ENCODE results near the gene ASPG. TPM values are rescaled to one million over a fixed set of nuclear protein-coding genes. Genes with fewer than 3 reads are reported as not detected.

The ASPG gene
- total RNA-seq, 2 experiments from 2014 or later, result not detected

DNA sequence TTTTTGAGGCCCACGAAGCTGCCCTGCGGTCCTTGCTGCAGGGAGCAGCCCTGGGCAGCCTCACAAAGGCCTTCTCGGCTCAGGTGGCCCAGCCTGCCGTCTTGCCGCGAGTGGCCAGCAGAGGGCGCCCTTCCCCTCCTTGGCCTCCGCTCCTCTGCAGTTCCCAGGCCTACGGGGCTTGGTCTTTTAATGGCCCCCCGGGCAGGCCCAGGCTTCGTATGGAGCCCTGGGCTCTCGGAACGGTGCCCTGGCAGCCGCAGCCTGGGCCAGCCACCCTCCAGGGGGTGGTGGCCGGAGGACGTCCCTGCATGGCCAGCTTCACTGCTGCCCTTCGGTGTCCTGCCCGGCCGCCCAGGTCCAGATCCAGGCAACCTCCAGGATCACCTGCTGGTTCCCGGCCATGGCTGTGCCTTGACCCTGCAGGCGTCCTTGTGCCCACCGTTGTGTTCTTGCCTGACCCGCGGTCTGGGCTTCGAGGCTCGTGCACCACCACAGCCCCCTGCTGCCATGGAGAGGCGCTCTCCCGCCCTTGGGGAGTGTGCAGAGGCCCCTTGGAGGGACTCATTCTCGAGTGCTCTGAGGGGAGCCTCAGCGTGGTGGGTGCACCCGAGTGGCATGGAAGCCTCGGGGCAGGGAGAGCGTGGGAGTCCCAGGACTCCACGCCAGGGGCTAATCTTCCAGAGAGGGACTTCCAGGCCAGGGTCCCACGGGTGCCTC lies 9.4 kb downstream of the ASPG start:
- no peaks in the 10 kb centered on the region for H3K79me2 ChIP-seq (ENCODE audit: insufficient read depth, low read depth, low read length)
- peaks cover 3% of the 10 kb centered on the region for H3K4me1 ChIP-seq (ENCODE audit: insufficient read depth, low read length, poor library complexity, severe bottlenecking)
- intact Hi-C loops (cut with micrococcal nuclease; ENCODE audit: unreplicated experiment), result loop anchor here (1.0 kb wide), 1 partner anchor 36 kb away; no protein-coding TSS in a partner anchor
- H3K27ac ChIP-seq (ENCODE audit: low read depth, low read length, poor library complexity, severe bottlenecking), result no peak overlapping the region
- H3K4me3 ChIP-seq (ENCODE audit: low read depth, low read length, poor library complexity, severe bottlenecking), result no peak overlapping the region
- H3K9me2 ChIP-seq (ENCODE audit: insufficient read depth, low read length), result no peaks in the 10 kb centered on the region
- no peaks in the 10 kb centered on the region for H3K36me3 ChIP-seq (ENCODE audit: insufficient read depth, low read length)
- no TSS peak for BruUV-seq (replicated peaks)
- no peak overlapping the region for H3K4me2 ChIP-seq (ENCODE audit: low read length)
- no peak overlapping the region for H2AFZ ChIP-seq (ENCODE audit: low read length)
- TF ChIP-seq, protein P1, sequence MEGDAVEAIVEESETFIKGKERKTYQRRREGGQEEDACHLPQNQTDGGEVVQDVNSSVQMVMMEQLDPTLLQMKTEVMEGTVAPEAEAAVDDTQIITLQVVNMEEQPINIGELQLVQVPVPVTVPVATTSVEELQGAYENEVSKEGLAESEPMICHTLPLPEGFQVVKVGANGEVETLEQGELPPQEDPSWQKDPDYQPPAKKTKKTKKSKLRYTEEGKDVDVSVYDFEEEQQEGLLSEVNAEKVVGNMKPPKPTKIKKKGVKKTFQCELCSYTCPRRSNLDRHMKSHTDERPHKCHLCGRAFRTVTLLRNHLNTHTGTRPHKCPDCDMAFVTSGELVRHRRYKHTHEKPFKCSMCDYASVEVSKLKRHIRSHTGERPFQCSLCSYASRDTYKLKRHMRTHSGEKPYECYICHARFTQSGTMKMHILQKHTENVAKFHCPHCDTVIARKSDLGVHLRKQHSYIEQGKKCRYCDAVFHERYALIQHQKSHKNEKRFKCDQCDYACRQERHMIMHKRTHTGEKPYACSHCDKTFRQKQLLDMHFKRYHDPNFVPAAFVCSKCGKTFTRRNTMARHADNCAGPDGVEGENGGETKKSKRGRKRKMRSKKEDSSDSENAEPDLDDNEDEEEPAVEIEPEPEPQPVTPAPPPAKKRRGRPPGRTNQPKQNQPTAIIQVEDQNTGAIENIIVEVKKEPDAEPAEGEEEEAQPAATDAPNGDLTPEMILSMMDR (conservative IDR thresholded peaks at IDR 0.05; ENCODE audit: low read length), result peak; percentile 85
- TF ChIP-seq EZH2phosphoT487 (IDR thresholded peaks at IDR 0.05; ENCODE audit: borderline replicate concordance, low read depth, low read length), result no peak
- peak; percentile 52 for DNase-seq (ENCODE audit: low spot score)
- ChIA-PET POLR2A (no interaction called here), CTCF (ENCODE audit: unreplicated experiment) (interaction anchor here (1.0 kb wide), 1 partner anchor 17 kb away, joined by 3 read pairs; no protein-coding TSS in a partner anchor)
- no peaks in the 10 kb centered on the region for H3K9me3 ChIP-seq (ENCODE audit: low read length)
- H4K20me1 ChIP-seq (ENCODE audit: insufficient read depth, low read length), result no peaks in the 10 kb centered on the region

DNA sequence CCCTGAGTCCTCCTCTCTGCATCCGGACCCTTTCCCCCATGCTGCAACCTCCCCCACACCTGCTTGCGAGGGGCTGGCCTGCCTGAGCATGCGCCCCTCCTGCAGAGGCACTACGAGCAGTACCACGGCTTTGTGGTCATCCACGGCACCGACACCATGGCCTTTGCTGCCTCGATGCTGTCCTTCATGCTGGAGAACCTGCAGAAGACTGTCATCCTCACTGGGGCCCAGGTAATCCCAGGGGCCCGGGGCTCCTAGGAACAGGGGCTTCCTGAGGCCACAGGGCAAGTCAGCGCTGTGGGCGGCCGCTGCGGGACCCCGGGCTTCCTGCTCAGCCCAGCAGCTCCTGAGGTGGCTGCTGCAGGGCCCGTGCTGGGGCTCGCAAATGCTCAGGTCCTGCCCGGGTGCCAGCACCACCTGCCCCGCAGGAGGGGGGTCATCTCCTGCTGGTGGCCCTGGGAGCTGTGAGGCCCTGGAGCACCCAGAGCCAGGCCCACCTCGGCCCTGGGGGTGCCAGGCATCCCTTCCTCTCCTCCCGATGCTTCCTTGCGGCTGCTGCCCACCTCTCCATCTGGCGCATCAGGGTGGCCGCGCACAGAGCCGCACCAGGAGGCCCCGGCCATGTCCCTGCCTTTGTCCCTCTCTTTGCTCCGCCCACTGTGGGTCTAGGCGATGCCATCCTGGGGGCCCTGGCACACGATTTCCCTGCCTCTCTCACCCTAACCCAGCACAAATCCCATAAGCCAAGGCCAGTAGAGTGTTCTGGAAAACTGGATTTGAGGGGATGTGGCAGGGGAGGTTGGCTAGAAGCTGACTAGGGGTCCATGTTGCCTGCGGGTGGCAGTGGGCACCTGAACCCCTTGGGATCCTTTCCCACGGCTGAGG lies 10.2 kb downstream of the ASPG start:
- Histone ChIP-seq H3K27ac (ENCODE audit: low read depth, low read length, poor library complexity, severe bottlenecking) (no peak overlapping the region), H3K4me2 (ENCODE audit: low read length) (no peak overlapping the region), H2AFZ (ENCODE audit: low read length) (no peak overlapping the region), H4K20me1 (ENCODE audit: insufficient read depth, low read length) (no peaks in the 10 kb centered on the region), H3K9me3 (ENCODE audit: low read length) (no peaks in the 10 kb centered on the region), H3K4me1 (ENCODE audit: insufficient read depth, low read length, poor library complexity, severe bottlenecking) (peaks cover 3% of the 10 kb centered on the region), H3K9me2 (ENCODE audit: insufficient read depth, low read length) (no peaks in the 10 kb centered on the region), H3K4me3 (ENCODE audit: low read depth, low read length, poor library complexity, severe bottlenecking) (no peak overlapping the region), H3K79me2 (ENCODE audit: insufficient read depth, low read depth, low read length) (no peaks in the 10 kb centered on the region), H3K36me3 (ENCODE audit: insufficient read depth, low read length) (no peaks in the 10 kb centered on the region)
- no TSS peak for BruUV-seq (replicated peaks)
- DNase-seq (ENCODE audit: low spot score), result no peak
- CTCF ChIA-PET (ENCODE audit: unreplicated experiment), result no interaction called here
- POLR2A ChIA-PET, result no interaction called here
- intact Hi-C loops (cut with micrococcal nuclease; ENCODE audit: unreplicated experiment), result no loop called here
- TF ChIP-seq, protein P1 (conservative IDR thresholded peaks at IDR 0.05; ENCODE audit: low read length), result no peak
- TF ChIP-seq EZH2phosphoT487 (IDR thresholded peaks at IDR 0.05; ENCODE audit: borderline replicate concordance, low read depth, low read length), result no peak

All from OCI-LY7 (cell line).